T-cell (primary cell): ENCODE measurements around the gene SERPINA6. TPM values are rescaled to one million over a fixed set of nuclear protein-coding genes. Genes with fewer than 3 reads are reported as not detected.
"Not testable (repeated sequence)": the region's sequence is repeated elsewhere in the genome, so short reads cannot be mapped to it uniquely, and the experiment has no call there.

Experiments used
- ATAC-seq, 4 experiments: fragments of 200-7000 bp in 3 of 4; fragments of 150-1000 bp in 1 of 4; cut with Tn5 transposase; replicated peaks in 1 of 4; 1 replicate in 3 of 4; 2 replicates in 1 of 4; pipeline ENCODE4 v1.10.0; 2021; ENCODE audit warnings: moderate library complexity in 3 of 4, mild to moderate bottlenecking in 2 of 4, moderate number of reproducible peaks in 1 of 4
- CTCF ChIA-PET, 2 donors: fragments of 300-600 bp; sonication (Branson Sonifier 250); formaldehyde crosslinking; loops; one replicate each; lab custom pipeline; 2022; ENCODE audit warnings: antibody characterized with exemption in 2 of 2; lab: Charles Lee
- POLR2A ChIA-PET, 2 donors: fragments of 300-600 bp; sonication (Branson Sonifier 250); formaldehyde crosslinking; loops; one replicate each; lab custom pipeline; 2022; ENCODE audit warnings: antibody characterized with exemption in 2 of 2; lab: Charles Lee
- DNase-seq, 35 experiments: peaks; one replicate each; pipeline versions ENCODE4 v3.0.0 to v3.0.0-alpha.2; 2013 to 2023
- H3K27ac ChIP-seq: one replicate; pipeline ENCODE4 v1.5.1; 2013; ENCODE audit warnings: low read length
- H3K27me3 ChIP-seq, 2 experiments: replicated peaks in 1 of 2; 1 replicate in 1 of 2; 2 replicates in 1 of 2; pipeline versions ENCODE4 v1.6.1 to v1.7.0; 2013; ENCODE audit warnings: low read length in 1 of 2, mixed read lengths in 1 of 2; ENCODE audit not compliant: control insufficient read depth in 2 of 2, insufficient read depth in 2 of 2; ENCODE audit errors: extremely low read depth in 1 of 2
- H3K36me3 ChIP-seq, 2 donors: 1 replicate in 1 of 2; 2 replicates in 1 of 2; pipeline versions ENCODE4 v1.6.1 to v1.7.0; 2013; ENCODE audit warnings: low read length in 1 of 2; ENCODE audit not compliant: control insufficient read depth in 2 of 2, insufficient read depth in 1 of 2; ENCODE audit errors: extremely low read depth in 1 of 2
- H3K4me1 ChIP-seq, 2 experiments: 1 replicate in 1 of 2; 2 replicates in 1 of 2; pipeline versions ENCODE4 v1.6.1 to v1.7.0; 2013; ENCODE audit warnings: low read length in 2 of 2, mixed read lengths in 1 of 2; ENCODE audit not compliant: insufficient read depth in 2 of 2, control insufficient read depth in 1 of 2; ENCODE audit errors: extremely low read depth in 1 of 2
- H3K4me3 ChIP-seq, 2 donors: 1 replicate in 1 of 2; 2 replicates in 1 of 2; pipeline versions ENCODE4 v1.5.1 to v1.7.0; 2013; ENCODE audit warnings: mild to moderate bottlenecking in 2 of 2, low read length in 1 of 2, moderate library complexity in 1 of 2; ENCODE audit not compliant: control insufficient read depth in 1 of 2; ENCODE audit errors: extremely low read depth in 1 of 2
- H3K9me3 ChIP-seq: 2 replicates; pipeline ENCODE4 v1.7.0; 2013
- H3K27ac Mint-ChIP-seq, 2 donors: one replicate each; pipeline ENCODE4 v1.8.0; 2020 to 2021; ENCODE audit warnings: mild to moderate bottlenecking in 2 of 2, mixed read lengths in 2 of 2
- H3K27me3 Mint-ChIP-seq, 2 donors: one replicate each; pipeline ENCODE4 v1.8.0; 2021 to 2022; ENCODE audit warnings: mixed read lengths in 2 of 2
- H3K36me3 Mint-ChIP-seq: one replicate; pipeline ENCODE4 v1.8.0; 2021; ENCODE audit warnings: mixed read lengths
- H3K4me1 Mint-ChIP-seq, 3 donors: one replicate each; pipeline ENCODE4 v1.8.0; 2020 to 2022; ENCODE audit warnings: mixed read lengths in 3 of 3, mild to moderate bottlenecking in 1 of 3
- H3K4me3 Mint-ChIP-seq, 3 donors: one replicate each; pipeline ENCODE4 v1.8.0; 2020 to 2022; ENCODE audit warnings: mild to moderate bottlenecking in 3 of 3, mixed read lengths in 3 of 3, moderate library complexity in 3 of 3
- H3K9me3 Mint-ChIP-seq, 3 donors: one replicate each; pipeline ENCODE4 v1.8.0; 2020 to 2022; ENCODE audit warnings: mixed read lengths in 3 of 3
- WGBS: methylation state at CpG from one replicate; pipeline ENCODE4 v1.1.5; 2013; ENCODE audit warnings: missing lambda C conversion rate; ENCODE audit not compliant: insufficient coverage; 5-methylcytosine and 5-hydroxymethylcytosine counted together
- total RNA-seq, 35 experiments: library from RNA in 6 of 35; stranded (reverse) in 6 of 35; fragments of 120-200 nt in 1 of 35; gene quantifications; one replicate each; pipeline versions ENCODE4 v1.2.1 to v1.2.4 and lab custom pipeline; 2013 to 2026

Gene SERPINA6
- total RNA-seq, 5 donors from 2014 or later (not counting 1 experiment from before 2014, with no cell fraction given) = not detected

GRCh38 chr14:94354638-94355185, 31.6 kb upstream of the SERPINA6 start:
- POLR2A ChIA-PET = no interaction called here
- no peak for ATAC-seq
- peaks cover 13 to 23% of the 10 kb centered on the region in 2 donors for H3K27me3 Mint-ChIP-seq
- DNase-seq = no peak
- H3K9me3 Mint-ChIP-seq = peaks cover 0 to 7% (median 4%) of the 10 kb centered on the region in 3 donors
- Histone ChIP-seq H3K36me3 (no peaks in the 10 kb centered on the region), H3K9me3 (no peaks in the 10 kb centered on the region), H3K4me1 (no peaks in the 10 kb centered on the region), H3K4me3 (no peak overlapping the region), H3K27me3 (peaks cover 0 to 5% of the 10 kb centered on the region in 2 experiments), H3K27ac (no peak overlapping the region)
- WGBS = no CpG with 5 or more reads among the region's 3 CpGs
- CTCF ChIA-PET = no interaction called here
- no peaks in the 10 kb centered on the region for H3K4me1 Mint-ChIP-seq
- no peaks in the 10 kb centered on the region for H3K36me3 Mint-ChIP-seq
- H3K4me3 Mint-ChIP-seq = no peak overlapping the region
- H3K27ac Mint-ChIP-seq = no peak overlapping the region

DNA sequence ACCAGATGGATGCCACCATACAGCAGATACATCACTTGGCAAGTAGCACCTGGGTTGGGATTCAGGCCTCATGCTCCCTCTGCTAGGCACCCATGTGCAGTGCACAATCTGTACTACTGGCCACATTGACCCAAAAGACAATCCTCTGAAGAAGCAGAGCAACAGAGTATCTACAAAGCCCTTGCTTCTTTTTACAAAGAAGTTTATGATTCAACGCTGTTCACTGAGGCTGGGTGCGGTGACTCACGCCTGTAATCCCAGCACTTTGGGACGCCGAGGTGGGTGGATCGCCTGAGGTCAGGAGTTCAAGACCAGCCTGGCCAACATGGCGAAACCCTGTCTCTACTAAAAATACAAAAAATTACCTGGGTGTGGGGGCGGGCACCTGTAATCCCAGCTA, 31.1 kb upstream of the SERPINA6 start:
- ATAC-seq, DNase-seq, H3K27me3 ChIP-seq, H3K9me3 Mint-ChIP-seq, H3K4me3 Mint-ChIP-seq, CTCF ChIA-PET, H3K4me1 Mint-ChIP-seq, H3K27ac ChIP-seq, H3K36me3 ChIP-seq, H3K9me3 ChIP-seq, POLR2A ChIA-PET, H3K4me1 ChIP-seq, H3K27ac Mint-ChIP-seq, H3K36me3 Mint-ChIP-seq, H3K4me3 ChIP-seq: not testable (repeated sequence)
- peaks cover 10 to 23% of the 10 kb centered on the region in 2 donors for H3K27me3 Mint-ChIP-seq
- WGBS = 100% methylated on average over 3 of the region's 8 CpGs

DNA sequence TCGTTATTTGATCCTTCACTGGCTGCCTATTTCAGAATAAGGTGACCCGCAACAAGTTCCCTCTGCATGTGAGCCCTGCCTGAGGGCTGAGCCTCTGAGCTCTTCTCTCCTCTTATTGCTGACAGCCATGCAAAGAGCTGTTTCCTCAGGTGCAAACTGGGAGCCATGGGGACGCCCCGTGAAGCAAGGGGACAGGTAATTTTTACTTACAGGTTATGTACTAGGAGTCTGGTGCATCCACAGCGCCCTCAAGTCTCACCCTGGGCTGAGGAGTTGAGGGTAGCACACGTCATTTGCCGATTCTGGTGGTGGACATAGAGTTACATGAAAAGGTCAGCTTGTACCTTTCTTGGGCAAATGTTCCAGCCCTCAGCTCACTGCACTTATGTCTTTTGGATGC, 26.1 kb upstream of the SERPINA6 start:
- 73% methylated on average over 5 of the region's 7 CpGs for WGBS
- Mint-ChIP-seq H3K36me3 (no peaks in the 10 kb centered on the region), H3K4me3 (no peak overlapping the region), H3K9me3 (peaks cover 0 to 7% (median 4%) of the 10 kb centered on the region in 3 donors), H3K27ac (no peak overlapping the region), H3K27me3 (peaks cover 7 to 15% of the 10 kb centered on the region in 2 donors), H3K4me1 (peaks cover 0 to 10% (median 3%) of the 10 kb centered on the region in 3 donors)
- no peak for DNase-seq
- ChIA-PET CTCF (no interaction called here), POLR2A (no interaction called here)
- peaks cover 0 to 3% of the 10 kb centered on the region in 2 experiments for H3K4me1 ChIP-seq
- no peaks in the 10 kb centered on the region for H3K27me3 ChIP-seq
- H3K36me3 ChIP-seq = no peaks in the 10 kb centered on the region
- no peak overlapping the region for H3K27ac ChIP-seq
- H3K9me3 ChIP-seq = no peaks in the 10 kb centered on the region
- no peak for ATAC-seq
- H3K4me3 ChIP-seq = no peak overlapping the region

GRCh38 chr14:94348836-94349235, 25.7 kb upstream of the SERPINA6 start:
- CTCF ChIA-PET = interaction anchor here in 1 of 2 donors (0.6 kb wide), 1 partner anchor 217 kb away, joined by 3 read pairs; no protein-coding TSS in a partner anchor
- H3K4me3 Mint-ChIP-seq = no peak overlapping the region
- H3K27me3 ChIP-seq = no peaks in the 10 kb centered on the region
- H3K9me3 Mint-ChIP-seq = peaks cover 0 to 7% (median 4%) of the 10 kb centered on the region in 3 donors
- DNase-seq (no peak), ATAC-seq (no peak)
- no peaks in the 10 kb centered on the region for H3K36me3 Mint-ChIP-seq
- H3K27ac ChIP-seq = no peak overlapping the region
- H3K36me3 ChIP-seq = no peaks in the 10 kb centered on the region
- H3K9me3 ChIP-seq = no peaks in the 10 kb centered on the region
- H3K27me3 Mint-ChIP-seq = peaks cover 7 to 11% of the 10 kb centered on the region in 2 donors
- H3K4me1 Mint-ChIP-seq = peaks cover 0 to 10% (median 3%) of the 10 kb centered on the region in 3 donors
- H3K27ac Mint-ChIP-seq = no peak overlapping the region
- POLR2A ChIA-PET = no interaction called here
- H3K4me3 ChIP-seq = no peak overlapping the region
- peaks cover 0 to 3% of the 10 kb centered on the region in 2 experiments for H3K4me1 ChIP-seq

DNA sequence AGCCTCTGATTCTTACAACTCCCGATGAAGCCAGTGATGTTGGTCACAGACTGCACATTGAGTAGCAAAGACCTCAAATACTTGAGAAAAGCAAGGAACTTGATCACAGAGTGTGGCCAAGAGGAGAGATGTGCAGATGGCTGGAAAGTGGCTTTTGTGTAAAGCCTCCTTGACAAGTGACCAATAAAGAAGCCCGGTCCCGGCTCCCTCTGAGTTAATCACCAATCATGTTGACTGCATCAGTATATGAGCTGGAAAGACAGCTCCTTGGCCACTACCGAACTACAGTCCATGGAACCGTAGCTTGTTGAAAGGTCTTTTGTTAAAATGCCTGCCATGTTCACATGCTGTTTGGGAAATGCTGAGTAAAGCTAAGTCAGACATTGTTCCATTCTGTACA, 23.7 kb upstream of the SERPINA6 start:
- 98% methylated on average over 5 of the region's 5 CpGs for WGBS
- Histone ChIP-seq H3K27me3 (peaks cover 0 to 4% of the 10 kb centered on the region in 2 experiments), H3K4me1 (peaks cover 0 to 3% of the 10 kb centered on the region in 2 experiments), H3K36me3 (no peaks in the 10 kb centered on the region), H3K9me3 (no peaks in the 10 kb centered on the region), H3K27ac (peak overlapping the region; percentile 60), H3K4me3 (no peak overlapping the region)
- Mint-ChIP-seq H3K4me3 (no peak overlapping the region), H3K9me3 (peaks cover 0 to 4% (median 0%) of the 10 kb centered on the region in 3 donors), H3K36me3 (no peaks in the 10 kb centered on the region), H3K27me3 (peaks cover 8 to 10% of the 10 kb centered on the region in 2 donors), H3K4me1 (peaks cover 0 to 12% (median 3%) of the 10 kb centered on the region in 3 donors), H3K27ac (peak overlapping the region; percentile 7 to 61)
- ChIA-PET CTCF (no interaction called here), POLR2A (no interaction called here)
- ATAC-seq = no peak
- no peak for DNase-seq

DNA sequence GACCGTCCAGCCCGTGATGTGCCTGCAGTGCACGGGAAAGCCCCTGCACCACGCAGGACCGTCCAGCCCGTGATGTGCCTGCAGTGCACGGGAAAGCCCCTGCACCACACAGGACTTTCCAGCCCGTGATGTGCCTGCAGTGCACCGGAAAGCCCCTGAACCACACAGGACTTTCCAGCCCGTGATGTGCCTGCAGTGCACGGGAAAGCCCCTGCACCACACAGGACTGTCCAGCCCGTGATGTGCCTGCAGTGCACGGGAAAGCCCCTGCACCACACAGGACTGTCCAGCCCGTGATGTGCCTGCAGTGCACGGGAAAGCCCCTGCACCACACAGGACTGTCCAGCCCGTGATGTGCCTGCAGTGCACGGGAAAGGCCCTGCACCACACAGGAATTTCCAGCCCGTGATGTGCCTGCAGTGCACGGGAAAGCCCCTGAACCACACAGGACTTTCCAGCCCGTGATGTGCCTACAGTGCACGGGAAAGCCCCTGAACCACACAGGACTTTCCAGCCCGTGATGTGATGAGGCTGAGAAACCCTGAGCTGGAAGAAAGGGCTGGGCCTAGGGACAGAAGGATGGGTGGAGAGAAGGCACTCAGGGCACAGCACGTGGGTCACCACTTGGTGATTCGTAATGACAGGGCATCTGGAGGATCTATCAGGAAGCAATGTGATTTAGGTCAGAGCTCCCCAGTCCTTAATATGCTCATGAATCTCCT, 23.1 kb upstream of the SERPINA6 start:
- peaks cover 0 to 12% (median 3%) of the 10 kb centered on the region in 3 donors for H3K4me1 Mint-ChIP-seq
- CTCF ChIA-PET, H3K4me3 Mint-ChIP-seq, H3K9me3 Mint-ChIP-seq, H3K36me3 Mint-ChIP-seq, H3K36me3 ChIP-seq, H3K4me1 ChIP-seq, POLR2A ChIA-PET, H3K9me3 ChIP-seq, H3K4me3 ChIP-seq, H3K27me3 ChIP-seq: not testable (repeated sequence)
- DNase-seq (peak in 18 of 35 experiments; percentile 1 to 81 (median 20)), ATAC-seq (peak in 1 of 4 experiments; percentile 86)
- peaks cover 10 to 14% of the 10 kb centered on the region in 2 donors for H3K27me3 Mint-ChIP-seq
- peak overlapping the region; percentile 60 for H3K27ac ChIP-seq
- WGBS = 23% methylated on average over 9 of the region's 24 CpGs
- H3K27ac Mint-ChIP-seq = peak overlapping the region; percentile 7 to 61
